ENCODE results near the gene NLRP1.

DNA sequence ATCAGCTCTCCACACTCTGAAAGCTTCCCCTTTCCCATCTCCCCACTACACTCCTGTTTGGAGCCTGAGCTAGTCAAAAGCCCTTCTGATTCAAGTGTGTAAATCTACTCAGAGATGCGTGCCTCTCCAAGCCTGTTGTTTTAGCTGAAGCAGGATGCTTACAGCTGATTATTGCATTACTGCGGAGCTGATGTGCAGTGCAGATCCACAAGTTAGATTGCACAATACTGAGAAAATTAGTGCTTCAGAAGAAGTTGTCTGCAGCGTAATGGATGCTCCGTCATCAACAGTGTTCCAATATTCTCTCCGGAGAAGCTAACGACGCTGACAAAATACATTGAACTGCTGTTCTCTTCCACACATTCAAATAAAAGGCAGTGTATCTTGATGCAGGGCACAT, 44.8 kb upstream of the NLRP1 start:
- TF ChIP-seq POLR2AphosphoS5 (IDR thresholded peaks at IDR 0.05; ENCODE audit: low read depth) (no peak), GABPA (IDR thresholded peaks at IDR 0.05; ENCODE audit: low read depth) (no peak)
- TF ChIP-seq, protein P1, sequence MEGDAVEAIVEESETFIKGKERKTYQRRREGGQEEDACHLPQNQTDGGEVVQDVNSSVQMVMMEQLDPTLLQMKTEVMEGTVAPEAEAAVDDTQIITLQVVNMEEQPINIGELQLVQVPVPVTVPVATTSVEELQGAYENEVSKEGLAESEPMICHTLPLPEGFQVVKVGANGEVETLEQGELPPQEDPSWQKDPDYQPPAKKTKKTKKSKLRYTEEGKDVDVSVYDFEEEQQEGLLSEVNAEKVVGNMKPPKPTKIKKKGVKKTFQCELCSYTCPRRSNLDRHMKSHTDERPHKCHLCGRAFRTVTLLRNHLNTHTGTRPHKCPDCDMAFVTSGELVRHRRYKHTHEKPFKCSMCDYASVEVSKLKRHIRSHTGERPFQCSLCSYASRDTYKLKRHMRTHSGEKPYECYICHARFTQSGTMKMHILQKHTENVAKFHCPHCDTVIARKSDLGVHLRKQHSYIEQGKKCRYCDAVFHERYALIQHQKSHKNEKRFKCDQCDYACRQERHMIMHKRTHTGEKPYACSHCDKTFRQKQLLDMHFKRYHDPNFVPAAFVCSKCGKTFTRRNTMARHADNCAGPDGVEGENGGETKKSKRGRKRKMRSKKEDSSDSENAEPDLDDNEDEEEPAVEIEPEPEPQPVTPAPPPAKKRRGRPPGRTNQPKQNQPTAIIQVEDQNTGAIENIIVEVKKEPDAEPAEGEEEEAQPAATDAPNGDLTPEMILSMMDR (IDR thresholded peaks at IDR 0.05; ENCODE audit: insufficient read depth, low read length), result no peak
- TF ChIP-seq, protein P2, sequence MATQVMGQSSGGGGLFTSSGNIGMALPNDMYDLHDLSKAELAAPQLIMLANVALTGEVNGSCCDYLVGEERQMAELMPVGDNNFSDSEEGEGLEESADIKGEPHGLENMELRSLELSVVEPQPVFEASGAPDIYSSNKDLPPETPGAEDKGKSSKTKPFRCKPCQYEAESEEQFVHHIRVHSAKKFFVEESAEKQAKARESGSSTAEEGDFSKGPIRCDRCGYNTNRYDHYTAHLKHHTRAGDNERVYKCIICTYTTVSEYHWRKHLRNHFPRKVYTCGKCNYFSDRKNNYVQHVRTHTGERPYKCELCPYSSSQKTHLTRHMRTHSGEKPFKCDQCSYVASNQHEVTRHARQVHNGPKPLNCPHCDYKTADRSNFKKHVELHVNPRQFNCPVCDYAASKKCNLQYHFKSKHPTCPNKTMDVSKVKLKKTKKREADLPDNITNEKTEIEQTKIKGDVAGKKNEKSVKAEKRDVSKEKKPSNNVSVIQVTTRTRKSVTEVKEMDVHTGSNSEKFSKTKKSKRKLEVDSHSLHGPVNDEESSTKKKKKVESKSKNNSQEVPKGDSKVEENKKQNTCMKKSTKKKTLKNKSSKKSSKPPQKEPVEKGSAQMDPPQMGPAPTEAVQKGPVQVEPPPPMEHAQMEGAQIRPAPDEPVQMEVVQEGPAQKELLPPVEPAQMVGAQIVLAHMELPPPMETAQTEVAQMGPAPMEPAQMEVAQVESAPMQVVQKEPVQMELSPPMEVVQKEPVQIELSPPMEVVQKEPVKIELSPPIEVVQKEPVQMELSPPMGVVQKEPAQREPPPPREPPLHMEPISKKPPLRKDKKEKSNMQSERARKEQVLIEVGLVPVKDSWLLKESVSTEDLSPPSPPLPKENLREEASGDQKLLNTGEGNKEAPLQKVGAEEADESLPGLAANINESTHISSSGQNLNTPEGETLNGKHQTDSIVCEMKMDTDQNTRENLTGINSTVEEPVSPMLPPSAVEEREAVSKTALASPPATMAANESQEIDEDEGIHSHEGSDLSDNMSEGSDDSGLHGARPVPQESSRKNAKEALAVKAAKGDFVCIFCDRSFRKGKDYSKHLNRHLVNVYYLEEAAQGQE (IDR thresholded peaks at IDR 0.05; ENCODE audit: insufficient replicate concordance, low read depth), result no peak

All from HL-60 (cell line).